ENCODE data around the gene CCSER2.

GRCh38 chr10:84478679-84479078 lies 150.3 kb downstream of the CCSER2 start:
- no peak for TF ChIP-seq CTCF (conservative IDR thresholded peaks at IDR 0.05; ENCODE audit: low read depth, low read length)
- no peak for TF ChIP-seq EZH2 (IDR thresholded peaks at IDR 0.05; ENCODE audit: borderline replicate concordance, low read depth, low read length, poor library complexity, severe bottlenecking)

All from A673 (cell line).